Endothelial cell of umbilical vein (primary cell): ENCODE measurements around the gene ADAMTSL3. TPM values are rescaled to one million over a fixed set of nuclear protein-coding genes. Genes with fewer than 3 reads are reported as not detected.

ENCODE experiments used
- BruUV-seq: library from RNA; stranded (reverse); fragments of 400-500 nt; replicated peaks from 2 replicates; lab custom pipeline; 2021; lab: Mats Ljungman, UMichigan
- CTCF ChIA-PET: fragments of 300-600, 350-600 bp; sonication (Branson Sonifier 250); formaldehyde crosslinking; loops from one replicate; lab custom pipeline; 2021; ENCODE audit warnings: antibody characterized with exemption, inconsistent platforms; lab: Charles Lee
- POLR2A ChIA-PET: fragments of 300-600, 350-600 bp; sonication (Branson Sonifier 250); formaldehyde crosslinking; loops from one replicate; lab custom pipeline; 2021; ENCODE audit warnings: antibody characterized with exemption, inconsistent platforms; lab: Charles Lee
- DNase-seq: peaks from one replicate; pipeline ENCODE4 v3.0.0-alpha.2; 2011; ENCODE audit warnings: low read depth, low spot score
- FAIRE-seq: peaks from 2 replicates; lab custom pipeline; 2011; peaks lifted over from hg19 to GRCh38; lab: Jason Lieb, UNC
- H2AFZ ChIP-seq: 2 replicates; pipeline ENCODE4 v1.6.0; 2012; ENCODE audit warnings: low read depth, low read length, control low read depth, inconsistent platforms
- H3K27ac ChIP-seq: 2 replicates; pipeline ENCODE4 v1.5.1; 2011; ENCODE audit warnings: low read depth, mild to moderate bottlenecking, control low read depth, low read length, moderate library complexity; ENCODE audit not compliant: insufficient read depth
- H3K27me3 ChIP-seq, 2 experiments: 2 replicates each; pipeline versions ENCODE4 v1.6.0 to v1.6.1; 2011; ENCODE audit warnings: low read length in 2 of 2, mixed read lengths in 1 of 2; ENCODE audit not compliant: control insufficient read depth in 2 of 2, insufficient read depth in 2 of 2
- H3K36me3 ChIP-seq, 2 experiments: 2 replicates in 1 of 2; 3 replicates in 1 of 2; pipeline ENCODE4 v1.5.1; 2011; ENCODE audit warnings: low read length in 2 of 2, mild to moderate bottlenecking in 1 of 2, moderate library complexity in 1 of 2; ENCODE audit not compliant: control insufficient read depth in 2 of 2, insufficient read depth in 2 of 2; ENCODE audit errors: extremely low read depth in 1 of 2
- H3K4me1 ChIP-seq: 3 replicates; pipeline ENCODE4 v1.5.1; 2011; ENCODE audit warnings: mild to moderate bottlenecking, low read length; ENCODE audit not compliant: control insufficient read depth, insufficient read depth; ENCODE audit errors: extremely low read depth
- H3K4me2 ChIP-seq: 2 replicates; pipeline ENCODE4 v1.6.1; 2011; ENCODE audit warnings: low read length, control low read depth, mixed read lengths; ENCODE audit not compliant: insufficient read depth
- H3K4me3 ChIP-seq, 3 experiments: fragments of 200-600 bp in 1 of 3; sonication (generic), shearing (Covaris generic) in 1 of 3; replicated peaks in 1 of 3; 2 replicates each; pipeline ENCODE4 v1.5.1; 2011 to 2016; ENCODE audit warnings: control low read depth in 3 of 3, low read length in 3 of 3, mild to moderate bottlenecking in 2 of 3, inconsistent platforms in 1 of 3, low read depth in 1 of 3, moderate library complexity in 1 of 3; ENCODE audit not compliant: insufficient read depth in 1 of 3
- H3K79me2 ChIP-seq: 2 replicates; pipeline ENCODE4 v1.6.0; 2012; ENCODE audit warnings: low read length, inconsistent platforms; ENCODE audit not compliant: control insufficient read depth, insufficient read depth
- H3K9ac ChIP-seq: replicated peaks from 2 replicates; pipeline ENCODE3; 2011; ENCODE audit warnings: low read length, control low read depth; ENCODE audit not compliant: insufficient read depth; ENCODE audit errors: extremely low read depth
- H3K9me1 ChIP-seq: replicated peaks from 3 replicates; pipeline ENCODE4 v1.6.0; 2011; ENCODE audit warnings: mild to moderate bottlenecking, low read length; ENCODE audit not compliant: control insufficient read depth, insufficient read depth; ENCODE audit errors: extremely low read depth
- H3K9me3 ChIP-seq: replicated peaks from 2 replicates; pipeline ENCODE4 v1.5.1; 2012; ENCODE audit warnings: low read length, inconsistent platforms; ENCODE audit not compliant: control insufficient read depth, insufficient read depth
- H4K20me1 ChIP-seq: replicated peaks from 2 replicates; pipeline ENCODE3; 2011; ENCODE audit warnings: mild to moderate bottlenecking, low read length; ENCODE audit not compliant: control insufficient read depth, insufficient read depth; ENCODE audit errors: extremely low read depth
- CTCF ChIP-seq, 2 donors: IDR thresholded peaks; 1 replicate in 1 of 2; 2 replicates in 1 of 2; pipeline ENCODE4 v1.5.1; 2011; ENCODE audit warnings: low read length in 2 of 2, mild to moderate bottlenecking in 2 of 2, moderate library complexity in 2 of 2, control low read depth in 1 of 2, inconsistent platforms in 1 of 2, low read depth in 1 of 2; ENCODE audit not compliant: insufficient read depth in 1 of 2; ENCODE audit errors: extremely low read depth in 1 of 2
- EZH2 ChIP-seq: IDR thresholded peaks from 2 replicates; pipeline ENCODE4 v1.6.1; 2012; ENCODE audit warnings: borderline replicate concordance, low read depth, mild to moderate bottlenecking, moderate library complexity, low read length, inconsistent platforms; ENCODE audit not compliant: severe bottlenecking
- FOS ChIP-seq: IDR thresholded peaks from 2 replicates; pipeline ENCODE4 v1.6.1; 2011; ENCODE audit warnings: mild to moderate bottlenecking, low read length, moderate library complexity, borderline replicate concordance; ENCODE audit not compliant: insufficient read depth
- GATA2 ChIP-seq: IDR thresholded peaks from 2 replicates; pipeline ENCODE4 v1.7.0; 2011; ENCODE audit warnings: low read depth, mild to moderate bottlenecking, moderate library complexity, mixed read lengths, low read length; ENCODE audit not compliant: insufficient read length, insufficient read depth
- JUN ChIP-seq: IDR thresholded peaks from 2 replicates; pipeline ENCODE4 v1.6.1; 2011; ENCODE audit warnings: borderline replicate concordance, low read depth; ENCODE audit not compliant: insufficient read length, insufficient read depth
- MAX ChIP-seq: IDR thresholded peaks from 2 replicates; pipeline ENCODE4 v1.6.1; 2011; ENCODE audit not compliant: insufficient read depth, insufficient read length
- MYC ChIP-seq: IDR thresholded peaks from one replicate; pipeline ENCODE4 v1.6.1; 2011; ENCODE audit warnings: mild to moderate bottlenecking, low read depth, low read length
- POLR2A ChIP-seq: IDR thresholded peaks from 2 replicates; pipeline ENCODE4 v1.6.1; 2012; ENCODE audit warnings: low read depth, mild to moderate bottlenecking, control low read depth, low read length
- POLR2AphosphoS5 ChIP-seq: IDR thresholded peaks from 2 replicates; pipeline ENCODE4 v1.6.1; 2012; ENCODE audit warnings: low read depth, mild to moderate bottlenecking, control low read depth, low read length, moderate library complexity; ENCODE audit not compliant: insufficient read depth
- dilution Hi-C: fragments of 300-500 bp; cut with MboI; formaldehyde crosslinking; loops from one replicate; pipeline ENCODE4 v1.15.0; 2019; ENCODE audit warnings: low sequenced_read_pairs; ENCODE audit not compliant: extremely low pct_ligation_motif_present
- intact Hi-C: fragments of 100-400 bp; cut with micrococcal nuclease; formaldehyde crosslinking; loops from one replicate; pipeline ENCODE4 v1.10.0; 2022
- polyA plus RNA-seq, 4 experiments: library from polyadenylated mRNA; depleted of rRNA in 3 of 4; stranded (reverse) in 3 of 4; unstranded in 1 of 4; fragments of >200 nt; gene quantifications; 2 replicates each; pipeline versions ENCODE4 v1.2.1 to v1.2.3, GENCODE V29; 2011 to 2012; ENCODE audit warnings: missing spikeins in 1 of 4
- total RNA-seq: library from RNA; stranded (reverse); gene quantifications from 2 replicates; pipeline ENCODE4 v1.2.3, GENCODE V29; 2021

The ADAMTSL3 gene
- total and polyA plus RNA-seq, 2 donors (not counting 3 experiments of a cell fraction or from before 2014, with no cell fraction given): not detected

- Histone ChIP-seq H3K4me2 (no peak overlapping the region), H3K4me1 (no peaks in the 10 kb centered on the region), H3K27ac (no peak overlapping the region), H2AFZ (no peak overlapping the region), H3K9me1 (no peaks in the 10 kb centered on the region), H3K27me3 (no peaks in the 10 kb centered on the region), H3K79me2 (no peaks in the 10 kb centered on the region), H3K4me3 (no peak overlapping the region), H4K20me1 (no peaks in the 10 kb centered on the region), H3K9ac (no peak overlapping the region), H3K36me3 (no peaks in the 10 kb centered on the region), H3K9me3 (no peaks in the 10 kb centered on the region)
- ChIA-PET CTCF (no interaction called here), POLR2A (no interaction called here)
- FAIRE-seq (no peak), DNase-seq (no peak)
- intact Hi-C loops (no loop called here), dilution Hi-C loops (no loop called here)
- no TSS peak for BruUV-seq
- TF ChIP-seq MYC (no peak), POLR2AphosphoS5 (no peak), FOS (no peak), JUN (no peak), CTCF (IDR thresholded peaks at IDR 0.05; ENCODE audit: extremely low read depth in 1 of 2, insufficient read depth in 1 of 2, low read depth in 1 of 2, low read length in 2 of 2) (no peak)
Measured at GRCh38 chr15:83955806-83956265, 301.9 kb downstream of the ADAMTSL3 start.

GRCh38 chr15:83956887-83957286, 303.0 kb downstream of the ADAMTSL3 start:
- Histone ChIP-seq H3K4me2 (no peak overlapping the region), H3K27me3 (no peaks in the 10 kb centered on the region), H3K9ac (no peak overlapping the region), H2AFZ (no peak overlapping the region), H3K79me2 (no peaks in the 10 kb centered on the region), H3K4me1 (no peaks in the 10 kb centered on the region), H4K20me1 (no peaks in the 10 kb centered on the region), H3K4me3 (no peak overlapping the region), H3K9me1 (no peaks in the 10 kb centered on the region), H3K27ac (no peak overlapping the region), H3K9me3 (no peaks in the 10 kb centered on the region), H3K36me3 (no peaks in the 10 kb centered on the region)
- FAIRE-seq (no peak), DNase-seq (no peak)
- TF ChIP-seq MAX (no peak), POLR2A (no peak), EZH2 (no peak), POLR2AphosphoS5 (no peak), GATA2 (no peak), FOS (no peak), CTCF (IDR thresholded peaks at IDR 0.05; ENCODE audit: extremely low read depth in 1 of 2, insufficient read depth in 1 of 2, low read depth in 1 of 2, low read length in 2 of 2) (no peak)
- POLR2A ChIA-PET: no interaction called here
- intact Hi-C loops: no loop called here
- dilution Hi-C loops: no loop called here
- CTCF ChIA-PET: no interaction called here
- no TSS peak for BruUV-seq
